Peyer's patch (tissue), 4 donors: Measurements from ENCODE around the gene DHX38.
"Not testable (repeated sequence)": the region's sequence is repeated elsewhere in the genome, so short reads cannot be mapped to it uniquely, and the experiment has no call there.

Source experiments
- POLR2A ChIP-seq, 2 donors: fragments of 450-650 bp; IDR thresholded peaks; one replicate each; pipeline ENCODE4 v1.5.1; 2017; ENCODE audit warnings: antibody characterized with exemption in 2 of 2, mild to moderate bottlenecking in 2 of 2, moderate library complexity in 2 of 2
- TF ChIP-seq, protein P1 (sequence below), 6 experiments: fragments of 450-650 bp in 4 of 6; fragments of 200-600 bp in 2 of 6; sonication (generic) in 1 of 6; IDR thresholded peaks; one replicate each; pipeline ENCODE4 v1.5.1; 2017 to 2019; ENCODE audit warnings: antibody characterized with exemption in 6 of 6, mild to moderate bottlenecking in 3 of 6, moderate library complexity in 1 of 6

DNA sequence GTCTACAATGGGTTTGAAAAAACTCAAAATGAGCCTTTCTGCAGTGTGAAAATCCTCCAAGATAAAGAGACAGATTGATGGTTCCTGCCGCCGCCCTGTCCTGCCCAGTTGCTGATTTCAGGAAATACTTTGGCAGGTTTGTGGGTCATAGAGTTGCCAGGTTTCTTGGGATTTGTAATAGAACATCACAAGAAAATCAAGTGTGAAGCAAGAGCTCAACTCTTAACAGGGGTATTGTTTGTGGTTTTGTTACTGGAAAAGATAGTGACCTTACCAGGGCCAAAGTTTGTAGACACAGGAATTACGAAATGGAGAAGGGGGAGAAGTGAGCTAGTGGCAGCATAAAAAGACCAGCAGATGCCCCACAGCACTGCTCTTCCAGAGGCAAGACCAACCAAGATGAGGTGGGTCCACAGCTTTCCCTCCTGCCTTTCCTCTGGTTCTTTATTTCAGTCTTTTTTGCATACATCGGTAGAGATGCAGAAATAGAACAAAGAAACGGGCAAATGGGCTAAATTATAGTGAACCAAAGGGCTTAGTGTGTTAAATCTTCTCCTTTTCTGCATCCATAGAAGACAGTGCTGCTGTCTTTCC is 39.3 kb upstream of the DHX38 start, which contains the start of gene HP:
- TF ChIP-seq, protein P1, sequence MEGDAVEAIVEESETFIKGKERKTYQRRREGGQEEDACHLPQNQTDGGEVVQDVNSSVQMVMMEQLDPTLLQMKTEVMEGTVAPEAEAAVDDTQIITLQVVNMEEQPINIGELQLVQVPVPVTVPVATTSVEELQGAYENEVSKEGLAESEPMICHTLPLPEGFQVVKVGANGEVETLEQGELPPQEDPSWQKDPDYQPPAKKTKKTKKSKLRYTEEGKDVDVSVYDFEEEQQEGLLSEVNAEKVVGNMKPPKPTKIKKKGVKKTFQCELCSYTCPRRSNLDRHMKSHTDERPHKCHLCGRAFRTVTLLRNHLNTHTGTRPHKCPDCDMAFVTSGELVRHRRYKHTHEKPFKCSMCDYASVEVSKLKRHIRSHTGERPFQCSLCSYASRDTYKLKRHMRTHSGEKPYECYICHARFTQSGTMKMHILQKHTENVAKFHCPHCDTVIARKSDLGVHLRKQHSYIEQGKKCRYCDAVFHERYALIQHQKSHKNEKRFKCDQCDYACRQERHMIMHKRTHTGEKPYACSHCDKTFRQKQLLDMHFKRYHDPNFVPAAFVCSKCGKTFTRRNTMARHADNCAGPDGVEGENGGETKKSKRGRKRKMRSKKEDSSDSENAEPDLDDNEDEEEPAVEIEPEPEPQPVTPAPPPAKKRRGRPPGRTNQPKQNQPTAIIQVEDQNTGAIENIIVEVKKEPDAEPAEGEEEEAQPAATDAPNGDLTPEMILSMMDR (IDR thresholded peaks at IDR 0.05) = not testable (repeated sequence)
- not testable (repeated sequence) for TF ChIP-seq POLR2A (IDR thresholded peaks at IDR 0.05)
